Tongue (tissue), 2 donors: Measurements from ENCODE around the gene WDR26. TPM values are rescaled to one million over a fixed set of nuclear protein-coding genes. Genes with fewer than 3 reads are reported as not detected.
"Not testable (repeated sequence)": the region's sequence is repeated elsewhere in the genome, so short reads cannot be mapped to it uniquely, and the experiment has no call there.

Experiments used
- DNase-seq: peaks from one replicate; pipeline ENCODE4 v3.0.0-alpha.2; 2015
- total RNA-seq: library from RNA; depleted of rRNA; stranded (reverse); fragments of >200 nt; gene quantifications from one replicate; pipeline ENCODE4 v1.2.3, GENCODE V29; 2014

WDR26 gene
- total RNA-seq, 1 donor from 2014 or later: 86.1 TPM

GRCh38 chr1:224433701-224434672 lies 610 bp downstream of the WDR26 start:
- peak; percentile 41 for DNase-seq

- DNase-seq: peak; percentile 28
Measured at GRCh38 chr1:224433041-224433691, 1.4 kb downstream of the WDR26 start.

- DNase-seq: no peak
Measured at GRCh38 chr1:224432672-224433040, 1.9 kb downstream of the WDR26 start.

GRCh38 chr1:224432146-224432545 lies 2.5 kb downstream of the WDR26 start:
- DNase-seq: peak; percentile 41

GRCh38 chr1:224431726-224432125 lies 2.9 kb downstream of the WDR26 start:
- DNase-seq: no peak

- DNase-seq: peak; percentile 42
Measured at GRCh38 chr1:224430511-224431113, 4.0 kb downstream of the WDR26 start.

GRCh38 chr1:224429616-224430326 lies 4.8 kb downstream of the WDR26 start:
- DNase-seq: no peak

- not testable (repeated sequence) for DNase-seq
Measured at GRCh38 chr1:224428713-224429112, 5.9 kb downstream of the WDR26 start.

- DNase-seq: no peak
Measured at GRCh38 chr1:224427346-224427745, 7.3 kb downstream of the WDR26 start.

- not testable (repeated sequence) for DNase-seq
Measured at GRCh38 chr1:224426869-224427268, 7.7 kb downstream of the WDR26 start.

GRCh38 chr1:224425279-224425884 lies 9.2 kb downstream of the WDR26 start:
- DNase-seq: no peak

GRCh38 chr1:224420106-224420505 lies 14.5 kb downstream of the WDR26 start:
- DNase-seq: no peak

GRCh38 chr1:224411766-224412165 lies 22.8 kb downstream of the WDR26 start:
- no peak for DNase-seq

GRCh38 chr1:224408294-224408590 lies 26.4 kb downstream of the WDR26 start:
- DNase-seq: no peak

- DNase-seq: no peak
Measured at GRCh38 chr1:224407571-224408293, 26.9 kb downstream of the WDR26 start.

- no peak for DNase-seq
Measured at GRCh38 chr1:224406216-224406615, 28.4 kb downstream of the WDR26 start.

GRCh38 chr1:224405604-224405970 lies 29.0 kb downstream of the WDR26 start:
- DNase-seq: no peak

- no peak for DNase-seq
Measured at GRCh38 chr1:224404916-224405603, 29.5 kb downstream of the WDR26 start.

GRCh38 chr1:224402472-224403036 lies 32.0 kb downstream of the WDR26 start:
- no peak for DNase-seq

- no peak for DNase-seq
Measured at GRCh38 chr1:224399887-224400286, 34.7 kb downstream of the WDR26 start.

- no peak for DNase-seq
Measured at GRCh38 chr1:224393294-224393693, 41.3 kb downstream of the WDR26 start.
